ENCODE data around the gene ARHGAP33.
"Not testable (repeated sequence)": the region's sequence is repeated elsewhere in the genome, so short reads cannot be mapped to it uniquely, and the experiment has no call there.

The ARHGAP33 gene

DNA sequence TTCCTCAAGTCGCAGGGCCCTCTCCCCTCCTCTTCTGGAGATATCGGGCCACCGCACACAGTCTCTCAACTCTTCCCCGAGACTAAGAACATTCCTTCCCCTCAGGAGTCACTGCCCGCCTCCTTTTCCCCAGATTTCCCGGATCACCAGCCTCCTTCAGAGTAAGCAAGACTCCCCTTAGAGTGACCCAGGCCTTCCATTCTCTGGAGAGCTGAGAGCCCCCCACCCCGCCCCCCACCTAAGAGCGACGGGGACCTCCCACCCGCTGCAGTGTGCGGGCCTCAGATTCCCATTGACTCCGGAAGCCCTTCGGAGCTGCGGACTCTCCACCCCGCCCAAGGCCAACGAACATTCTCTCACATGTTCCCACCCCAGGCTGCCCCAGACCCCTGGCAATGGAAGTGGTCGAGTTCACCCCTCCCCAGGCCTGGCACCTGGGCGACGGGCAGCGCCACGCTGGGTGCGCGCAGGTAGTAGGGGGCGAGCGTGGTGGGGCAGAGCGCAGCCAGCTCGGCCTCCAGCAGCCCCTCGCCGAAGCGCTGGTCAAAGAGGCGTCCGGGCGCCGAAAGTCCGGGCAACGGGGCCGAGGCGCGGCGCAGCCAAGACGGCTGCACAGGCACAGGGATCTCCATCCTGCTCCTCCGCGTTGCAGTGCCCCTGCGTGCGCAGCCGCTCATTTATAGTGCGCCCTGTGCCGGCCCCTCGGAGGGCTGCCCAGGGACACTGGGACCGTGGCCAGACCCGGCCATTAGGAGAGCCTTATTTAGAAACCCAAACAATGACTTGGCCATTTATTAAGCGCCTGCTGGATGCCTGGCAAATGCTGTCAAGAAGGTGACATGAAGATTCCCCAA lies 18.8 kb upstream of the ARHGAP33 start, which contains the start of gene HSPB6:
HSPB6 (minus strand) TSS at position 653 of the 854 bp plus-strand sequence; CDS start at position 632, 21 bp downstream.
- DNase-seq = no peak

DNA sequence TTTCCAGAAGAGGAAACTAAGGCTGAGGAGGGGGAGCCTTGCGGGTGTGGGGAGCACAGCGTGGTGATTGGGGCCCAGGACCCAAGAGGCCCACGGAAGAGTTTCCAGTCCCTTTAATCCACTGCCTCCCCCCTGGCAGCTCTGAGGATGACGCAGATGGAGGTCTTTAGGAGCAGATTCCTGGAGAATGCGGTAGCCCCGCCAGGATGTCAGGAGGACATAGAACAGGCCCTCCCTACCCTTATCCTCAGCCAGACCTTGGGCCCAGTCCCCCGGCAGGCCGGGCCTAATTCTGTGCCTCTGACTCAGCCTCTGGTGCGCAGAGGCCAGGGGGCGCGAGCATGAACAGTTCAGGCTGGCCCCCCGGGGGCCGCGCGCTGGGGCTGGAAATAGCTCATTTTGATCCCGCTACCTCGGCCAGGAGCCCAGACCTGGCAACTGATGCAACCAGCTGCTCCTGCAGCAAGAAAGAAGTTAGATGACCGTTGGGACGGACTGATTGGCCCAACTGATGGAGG lies 18.1 kb upstream of the ARHGAP33 start:
- peak in 1 of 2 donors; percentile 9 for DNase-seq

GRCh38 chr19:35757749-35758608 lies 17.4 kb upstream of the ARHGAP33 start, which contains the start of gene PROSER3:
TSS of gene PROSER3 (plus strand) at chr19:35758176. CDS start at chr19:35758216, 40 bp downstream.
- peak; percentile 99 to 100 for DNase-seq

GRCh38 chr19:35759697-35760096 lies 15.7 kb upstream of the ARHGAP33 start:
- no peak for DNase-seq

GRCh38 chr19:35760711-35761349 lies 14.5 kb upstream of the ARHGAP33 start:
- no peak for DNase-seq

DNA sequence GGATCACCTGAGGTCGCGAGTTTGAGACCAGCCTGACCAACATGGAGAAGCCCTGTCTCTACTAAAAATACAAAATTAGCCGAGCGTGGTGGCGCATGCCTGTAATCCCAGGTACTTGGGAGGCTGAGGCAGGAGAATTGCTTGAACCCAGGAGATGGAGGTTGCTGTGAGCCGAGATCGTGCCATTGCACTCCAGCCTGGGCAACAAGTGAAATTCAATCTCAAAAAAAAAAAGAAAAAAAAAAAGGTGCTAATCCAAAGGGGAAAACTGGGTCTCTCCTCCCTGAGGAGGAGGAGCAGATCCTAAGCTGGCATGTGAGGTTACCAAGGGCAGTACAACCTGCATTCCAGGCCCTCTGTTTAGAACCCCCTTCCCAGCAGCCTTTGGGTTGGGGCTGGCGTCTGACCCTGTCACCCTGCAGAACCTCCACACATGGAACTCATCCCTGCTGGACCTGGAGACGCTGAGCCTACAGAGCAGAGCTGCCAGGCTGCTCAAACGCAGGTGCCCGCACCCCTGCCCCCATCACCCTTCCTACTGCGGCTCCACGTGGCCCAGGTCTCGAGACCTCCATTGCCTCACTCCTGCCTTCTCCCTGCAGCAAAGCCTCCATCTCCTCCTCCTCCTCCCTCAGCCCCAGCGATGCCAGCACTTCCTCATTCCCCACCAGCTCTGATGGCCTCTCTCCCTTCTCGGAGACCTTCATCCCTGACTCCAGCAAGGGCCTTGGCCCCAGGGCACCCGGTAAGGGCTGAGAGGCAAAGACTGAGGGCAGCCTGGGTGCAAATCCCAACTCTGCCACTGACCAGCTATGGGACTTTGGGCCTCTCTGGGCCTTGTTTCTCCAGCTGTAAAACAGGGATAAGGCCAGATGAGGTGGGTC lies 10.7 kb upstream of the ARHGAP33 start:
- DNase-seq = no peak

GRCh38 chr19:35766571-35767104 lies 8.7 kb upstream of the ARHGAP33 start:
- DNase-seq = no peak

GRCh38 chr19:35767288-35768081 lies 7.9 kb upstream of the ARHGAP33 start:
- no peak for DNase-seq

GRCh38 chr19:35768082-35768421 lies 7.3 kb upstream of the ARHGAP33 start:
- DNase-seq = no peak

GRCh38 chr19:35772362-35772761 lies 3.0 kb upstream of the ARHGAP33 start:
- not testable (repeated sequence) for DNase-seq

- peak in 1 of 2 donors; percentile 12 for DNase-seq
Measured at GRCh38 chr19:35773020-35773806, 2.2 kb upstream of the ARHGAP33 start.

DNA sequence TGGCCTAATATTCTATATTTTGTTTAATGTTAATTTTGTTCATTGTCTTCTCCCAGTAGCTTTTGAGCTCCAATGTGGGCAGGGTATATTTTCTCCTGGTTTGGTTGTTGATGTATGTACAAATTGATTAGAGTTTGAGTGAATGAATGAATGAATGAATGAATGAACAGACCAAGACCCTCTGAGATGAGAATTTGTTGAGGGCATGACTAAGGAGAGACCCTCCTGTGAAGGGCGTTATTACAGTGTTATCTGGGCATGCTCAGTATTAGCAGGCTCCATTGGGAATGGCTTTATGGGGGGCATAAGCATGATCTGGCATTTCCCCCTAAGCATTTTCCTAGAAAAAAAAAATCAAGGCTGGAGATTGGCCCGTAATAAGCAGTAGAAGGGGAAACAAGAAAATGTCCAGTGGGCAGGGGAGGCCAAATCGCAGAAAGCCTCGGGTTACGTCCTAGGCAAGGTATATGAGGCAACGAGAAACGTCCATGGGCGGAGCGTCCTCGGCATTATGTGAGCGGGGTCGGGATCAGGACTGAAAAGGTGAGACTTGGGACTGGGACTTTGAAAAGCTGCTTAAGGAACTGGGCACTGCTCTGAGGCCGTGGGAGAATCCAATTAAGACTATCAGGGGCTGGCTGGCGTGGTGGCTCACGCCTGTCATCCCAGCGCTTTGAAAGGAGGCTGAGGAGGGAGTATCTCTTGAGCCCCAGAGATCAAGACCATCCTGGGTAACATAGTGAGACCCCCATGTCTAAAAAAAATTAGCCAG lies 904 bp upstream of the ARHGAP33 start:
- no peak for DNase-seq

GRCh38 chr19:35775046-35775297 lies 392 bp upstream of the ARHGAP33 start:
- DNase-seq = no peak

DNA sequence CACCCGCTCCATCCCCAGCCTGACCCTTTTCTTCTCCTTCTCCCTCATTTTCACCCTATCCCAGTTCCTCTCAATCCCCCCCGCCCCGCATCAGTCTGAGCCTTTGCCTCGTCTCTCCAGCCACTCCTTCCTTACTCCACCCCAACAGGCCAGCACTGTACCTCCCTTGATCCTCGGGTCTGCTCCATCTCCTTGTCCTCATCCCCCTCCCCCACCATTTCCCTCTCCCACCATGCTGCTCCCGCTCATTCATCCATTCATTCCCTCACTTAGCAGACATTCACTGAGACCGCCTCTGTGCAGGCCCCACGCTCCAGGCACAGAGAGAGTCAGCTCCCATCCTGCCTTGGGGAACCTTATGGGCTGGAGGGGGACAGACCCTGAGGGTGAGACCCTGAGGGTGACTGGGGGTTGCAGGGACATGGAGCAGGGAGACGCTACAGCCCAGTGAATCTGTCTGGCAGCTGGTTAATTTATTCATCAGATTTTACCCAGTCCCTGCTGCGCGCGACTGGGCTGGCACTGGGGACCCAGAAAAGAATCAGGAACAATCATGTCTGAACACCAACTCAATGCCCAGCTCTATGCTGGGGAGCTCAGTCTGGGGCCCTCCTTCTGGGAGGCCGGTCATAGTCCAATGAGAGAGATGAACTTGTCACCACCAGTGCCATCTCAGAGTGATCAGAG lies 881 bp downstream of the ARHGAP33 start:
- no peak for DNase-seq

DNA sequence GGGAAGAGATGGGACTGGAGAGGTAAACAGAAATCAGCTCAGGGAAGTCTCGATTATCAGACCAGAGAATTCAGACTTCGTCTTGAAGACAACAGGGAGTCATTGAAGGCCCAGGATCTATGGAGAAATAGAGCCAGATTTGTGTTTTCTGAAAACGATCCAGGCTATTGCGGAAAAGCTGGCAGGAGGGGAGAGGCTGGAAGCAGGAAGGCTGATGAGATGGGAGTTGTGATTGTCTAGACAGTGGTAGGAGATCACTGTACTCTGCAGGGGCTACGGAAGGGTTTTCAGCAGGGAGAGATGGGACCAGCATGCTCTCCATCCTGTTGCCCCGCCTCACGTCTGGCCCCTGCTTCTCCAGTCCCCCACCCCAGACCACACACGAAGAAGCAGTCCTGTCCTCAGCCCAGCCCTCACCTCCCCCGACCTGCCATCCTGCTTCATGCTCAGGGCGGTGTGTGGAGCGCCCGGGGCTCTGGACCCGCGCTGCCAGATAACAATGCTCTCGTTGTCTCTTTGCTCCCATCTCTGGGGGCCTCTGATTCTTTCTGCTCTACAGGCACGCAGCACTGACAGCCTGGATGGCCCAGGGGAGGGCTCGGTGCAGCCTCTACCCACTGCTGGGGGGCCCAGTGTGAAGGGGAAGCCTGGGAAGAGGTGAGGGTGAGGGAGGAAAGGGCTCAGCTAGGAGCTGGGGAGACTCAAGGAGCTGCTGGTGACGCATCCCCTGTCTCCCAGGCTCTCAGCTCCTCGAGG lies 1.9 kb downstream of the ARHGAP33 start:
- no peak for DNase-seq

GRCh38 chr19:35777961-35778360 lies 2.6 kb downstream of the ARHGAP33 start:
- no peak for DNase-seq

DNA sequence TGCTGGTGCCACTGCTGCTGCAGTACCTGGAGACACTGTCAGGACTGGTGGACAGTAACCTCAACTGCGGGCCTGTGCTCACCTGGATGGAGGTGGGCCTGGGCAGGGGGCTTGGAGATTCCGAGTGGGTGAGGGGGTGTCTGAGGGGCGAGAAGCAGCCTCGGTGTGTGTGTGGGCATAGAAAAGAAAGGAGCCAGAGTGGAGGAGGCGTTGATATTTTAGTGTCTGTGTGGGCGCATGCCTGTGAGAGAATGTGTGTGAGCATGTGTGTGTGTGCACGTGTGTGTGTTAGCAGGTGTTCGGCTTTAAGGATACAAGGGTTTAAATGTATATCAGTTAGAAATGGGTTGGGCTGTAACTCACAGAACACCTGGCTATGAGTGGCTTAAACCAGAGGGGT lies 3.7 kb downstream of the ARHGAP33 start:
- DNase-seq = no peak

GRCh38 chr19:35780058-35780457 lies 4.7 kb downstream of the ARHGAP33 start:
- DNase-seq = no peak

Data from inflammatory macrophage (primary cell).